Measurements from ENCODE around the gene KIRREL2.

GRCh38 chr19:35887197-35887596 lies 30.5 kb downstream of the KIRREL2 start:
- no peak for TF ChIP-seq CTCF (IDR thresholded peaks at IDR 0.05)
- TF ChIP-seq POLR2A (IDR thresholded peaks at IDR 0.05) = no peak
- TF ChIP-seq EP300 (IDR thresholded peaks at IDR 0.05) = no peak
